ENCODE measurements around the gene PNMT.

- TF ChIP-seq ZNF274 (IDR thresholded peaks at IDR 0.05; ENCODE audit: low read depth, low read length) (no peak), SUZ12 (IDR thresholded peaks at IDR 0.05; ENCODE audit: extremely low read depth, insufficient read depth, insufficient read length) (no peak), YY1 (IDR thresholded peaks at IDR 0.05; ENCODE audit: insufficient read depth, insufficient read length) (no peak)
Observed at GRCh38 chr17:39675390-39676082, 7.3 kb downstream of the PNMT start.

Measured in NT2/D1 (cell line).